Measurements from ENCODE around the gene LUM. TPM values are rescaled to one million over a fixed set of nuclear protein-coding genes. Genes with fewer than 3 reads are reported as not detected.
"Not testable (repeated sequence)": the region's sequence is repeated elsewhere in the genome, so short reads cannot be mapped to it uniquely, and the experiment has no call there.

Gene LUM
- polyA plus RNA-seq, 3 donors = not detected

GRCh38 chr12:91091916-91092715, 19.2 kb downstream of the LUM start:
- Histone ChIP-seq H2AFZ (ENCODE audit: insufficient read depth, low read depth, low read length, poor library complexity, severe bottlenecking) (no peak overlapping the region), H3K4me3 (replicated peaks in 1 of 3; ENCODE audit: low read depth in 2 of 3, low read length in 3 of 3) (no peak overlapping the region), H3K4me1 (ENCODE audit: control insufficient read depth in 1 of 2, insufficient read depth in 2 of 2, low read length in 2 of 2) (no peaks in the 10 kb centered on the region), H3K36me3 (replicated peaks in 1 of 2; ENCODE audit: control insufficient read depth in 1 of 2, insufficient read depth in 2 of 2, low read length in 2 of 2) (no peaks in the 10 kb centered on the region), H3K27me3 (ENCODE audit: control insufficient read depth in 2 of 2, insufficient read depth in 2 of 2, low read length in 2 of 2) (no peaks in the 10 kb centered on the region), H3K79me2 (ENCODE audit: insufficient read depth, low read length) (no peaks in the 10 kb centered on the region), H3K27ac (ENCODE audit: low read depth in 1 of 2, low read length in 2 of 2) (no peak overlapping the region), H3K9ac (ENCODE audit: insufficient read depth, low read length, poor library complexity, severe bottlenecking) (no peak overlapping the region), H3K9me3 (replicated peaks in 1 of 2; ENCODE audit: control insufficient read depth in 1 of 2, insufficient read depth in 1 of 2, low read length in 2 of 2) (peaks cover 4 to 9% of the 10 kb centered on the region in 2 donors), H4K20me1 (ENCODE audit: insufficient read depth, low read length) (no peaks in the 10 kb centered on the region), H3K4me2 (replicated peaks; ENCODE audit: extremely low read depth, low read length, poor library complexity, severe bottlenecking) (no peak overlapping the region)
- 67% methylated on average over 3 of the region's 6 CpGs for WGBS (ENCODE audit: insufficient coverage)
- H3K4me1 Mint-ChIP-seq = no peaks in the 10 kb centered on the region
- no peak overlapping the region for H3K27ac Mint-ChIP-seq
- TF ChIP-seq CTCF (IDR thresholded peaks at IDR 0.05) = no peak
- H3K4me3 Mint-ChIP-seq = no peak overlapping the region
- no peaks in the 10 kb centered on the region for H3K36me3 Mint-ChIP-seq
- intact Hi-C loops (cut with micrococcal nuclease) = no loop called here
- no peaks in the 10 kb centered on the region for H3K27me3 Mint-ChIP-seq (ENCODE audit: low read depth in 3 of 3)
- DNase-seq = no peak
- H3K9me3 Mint-ChIP-seq = peaks cover 12 to 24% (median 18%) of the 10 kb centered on the region in 7 donors

DNA sequence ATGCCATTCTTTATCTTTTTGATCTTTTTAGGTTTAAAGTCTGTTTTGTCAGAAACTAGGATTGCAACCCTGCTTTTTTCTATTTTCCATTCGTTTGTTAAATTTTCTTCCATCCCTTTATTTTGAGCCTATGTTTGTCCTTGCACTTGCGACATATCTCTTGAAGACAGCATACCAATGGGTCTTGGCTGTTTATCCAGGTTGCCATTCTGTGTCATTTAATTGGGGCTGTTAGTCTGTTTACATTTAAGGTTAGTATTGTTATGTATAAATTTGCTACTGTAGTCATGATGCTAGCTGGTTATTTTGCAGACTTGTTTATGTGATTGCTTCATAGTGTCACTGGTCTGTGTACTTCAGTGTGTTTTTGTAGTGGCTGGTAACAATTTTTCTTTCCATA, 21.3 kb downstream of the LUM start:
- H3K27ac ChIP-seq (ENCODE audit: low read depth in 1 of 2, low read length in 2 of 2); H3K27me3 ChIP-seq (ENCODE audit: control insufficient read depth in 2 of 2, insufficient read depth in 2 of 2, low read length in 2 of 2); H3K4me3 Mint-ChIP-seq; H3K9ac ChIP-seq (ENCODE audit: insufficient read depth, low read length, poor library complexity, severe bottlenecking); H3K9me3 ChIP-seq (replicated peaks in 1 of 2; ENCODE audit: control insufficient read depth in 1 of 2, insufficient read depth in 1 of 2, low read length in 2 of 2); H2AFZ ChIP-seq (ENCODE audit: insufficient read depth, low read depth, low read length, poor library complexity, severe bottlenecking); H3K79me2 ChIP-seq (ENCODE audit: insufficient read depth, low read length); H3K27me3 Mint-ChIP-seq (ENCODE audit: low read depth in 3 of 3); H3K36me3 Mint-ChIP-seq; intact Hi-C loops (cut with micrococcal nuclease); H3K27ac Mint-ChIP-seq; DNase-seq; H4K20me1 ChIP-seq (ENCODE audit: insufficient read depth, low read length); H3K36me3 ChIP-seq (replicated peaks in 1 of 2; ENCODE audit: control insufficient read depth in 1 of 2, insufficient read depth in 2 of 2, low read length in 2 of 2); H3K4me1 Mint-ChIP-seq; H3K4me3 ChIP-seq (replicated peaks in 1 of 3; ENCODE audit: low read depth in 2 of 3, low read length in 3 of 3); H3K4me1 ChIP-seq (ENCODE audit: control insufficient read depth in 1 of 2, insufficient read depth in 2 of 2, low read length in 2 of 2); H3K4me2 ChIP-seq (replicated peaks; ENCODE audit: extremely low read depth, low read length, poor library complexity, severe bottlenecking): not testable (repeated sequence)
- 80% methylated on average over 1 of the region's 2 CpGs for WGBS (ENCODE audit: insufficient coverage)
- peaks cover 12 to 28% (median 15%) of the 10 kb centered on the region in 7 donors for H3K9me3 Mint-ChIP-seq
